ENCODE results near the gene TMEM237.
"Not testable (repeated sequence)": the region's sequence is repeated elsewhere in the genome, so short reads cannot be mapped to it uniquely, and the experiment has no call there.

Gene TMEM237

GRCh38 chr2:201643216-201643890 lies at the start of gene TMEM237:
TMEM237 (minus strand) TSS chr2:201643503; CDS start chr2:201643400, 103 bp downstream.
- in situ Hi-C loops (cut with MboI; ENCODE audit: low sequenced_read_pairs) = no loop called here

GRCh38 chr2:201685156-201685555 lies 41.9 kb upstream of the TMEM237 start:
- in situ Hi-C loops (cut with MboI; ENCODE audit: low sequenced_read_pairs) = no loop called here

DNA sequence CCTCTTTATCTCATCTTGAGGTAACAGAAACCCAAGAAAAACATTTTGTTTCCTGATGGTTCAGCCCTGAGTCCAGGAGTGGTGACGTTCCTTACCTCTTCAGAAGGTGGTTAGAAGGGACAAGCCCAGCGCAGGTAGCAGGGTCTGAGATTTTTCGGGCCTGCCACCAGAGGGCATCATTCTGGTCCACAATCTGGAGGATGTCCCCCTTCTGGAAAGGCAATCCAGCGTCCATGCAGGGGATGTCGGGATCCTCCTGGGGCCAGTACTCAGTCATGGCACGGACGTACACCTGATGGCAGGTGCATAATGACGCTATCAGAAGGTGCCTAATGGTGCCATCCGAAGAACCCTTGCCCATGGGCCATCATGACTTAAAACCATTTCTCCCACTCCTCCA lies 37.4 kb upstream of the TMEM237 start:
- in situ Hi-C loops (cut with MboI; ENCODE audit: low sequenced_read_pairs) = no loop called here

DNA sequence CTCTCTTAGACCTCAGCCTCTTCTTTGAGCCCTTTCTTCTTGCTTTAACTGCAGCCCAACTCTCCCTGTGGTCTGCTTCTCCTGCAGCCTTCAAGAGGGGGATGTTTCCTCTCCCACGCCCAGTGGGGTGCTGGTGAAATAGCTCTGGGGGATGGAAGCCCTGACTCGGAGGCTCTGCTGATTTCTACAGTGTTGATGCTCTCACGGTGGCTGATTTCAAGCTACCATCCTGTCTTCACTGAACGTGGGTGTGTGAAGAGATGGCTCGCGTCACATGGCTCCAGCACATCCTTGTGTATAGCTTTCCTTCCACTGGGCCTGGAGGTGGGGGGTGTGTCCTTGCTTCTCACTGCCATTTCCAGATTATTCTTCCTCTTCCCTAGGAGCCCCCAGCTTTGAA lies 35.1 kb upstream of the TMEM237 start:
- in situ Hi-C loops (cut with MboI; ENCODE audit: low sequenced_read_pairs) = no loop called here

- in situ Hi-C loops (cut with MboI; ENCODE audit: low sequenced_read_pairs) = no loop called here
Observed at GRCh38 chr2:201675454-201675853, 32.2 kb upstream of the TMEM237 start.

GRCh38 chr2:201674794-201675193 lies 31.5 kb upstream of the TMEM237 start:
- in situ Hi-C loops (cut with MboI; ENCODE audit: low sequenced_read_pairs) = no loop called here

DNA sequence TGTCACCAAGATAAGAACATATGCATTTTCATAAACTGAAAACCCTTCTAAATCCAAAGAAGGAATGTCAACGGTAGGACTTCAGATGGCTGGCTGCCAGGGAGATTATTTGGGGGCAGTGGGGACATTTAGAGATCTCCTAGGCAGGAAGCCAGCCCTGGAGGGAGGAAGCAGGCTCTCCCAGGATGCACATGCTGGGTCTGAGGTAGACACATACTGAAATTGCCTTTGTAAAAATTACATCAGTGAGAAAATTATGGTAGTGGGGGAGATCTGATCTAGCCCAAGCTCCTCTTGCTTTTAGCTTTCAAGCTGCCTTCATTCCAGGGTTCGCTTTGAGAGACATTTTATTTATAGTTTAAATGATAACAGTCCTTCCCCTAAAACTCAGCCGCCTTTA lies 31.0 kb upstream of the TMEM237 start:
- in situ Hi-C loops (cut with MboI; ENCODE audit: low sequenced_read_pairs) = no loop called here

DNA sequence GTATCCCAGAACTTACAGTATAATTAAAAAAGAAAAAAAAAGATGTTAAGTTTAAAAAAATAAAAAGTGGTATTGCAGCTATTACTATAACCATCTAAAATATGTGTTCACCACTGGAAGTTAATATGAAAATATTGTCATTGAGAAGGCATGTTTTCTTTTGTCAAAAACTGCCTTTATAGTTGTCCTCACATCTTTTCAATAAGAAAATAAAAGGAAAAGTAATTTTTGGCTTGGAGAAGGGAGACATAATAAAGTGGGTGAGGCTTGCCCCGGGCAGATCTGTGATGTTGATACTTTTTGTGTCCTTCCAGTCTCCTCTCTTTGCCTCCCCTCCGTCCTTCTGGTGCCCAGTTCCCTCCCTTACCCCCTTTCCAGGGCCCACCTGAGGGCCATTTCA lies 30.2 kb upstream of the TMEM237 start:
- in situ Hi-C loops (cut with MboI; ENCODE audit: low sequenced_read_pairs) = no loop called here

GRCh38 chr2:201671205-201671604 lies 27.9 kb upstream of the TMEM237 start:
- in situ Hi-C loops (cut with MboI; ENCODE audit: low sequenced_read_pairs) = not testable (repeated sequence)

GRCh38 chr2:201669865-201670264 lies 26.6 kb upstream of the TMEM237 start:
- in situ Hi-C loops (cut with MboI; ENCODE audit: low sequenced_read_pairs) = no loop called here

- in situ Hi-C loops (cut with MboI; ENCODE audit: low sequenced_read_pairs) = no loop called here
Observed at GRCh38 chr2:201668402-201668910, 25.2 kb upstream of the TMEM237 start.

DNA sequence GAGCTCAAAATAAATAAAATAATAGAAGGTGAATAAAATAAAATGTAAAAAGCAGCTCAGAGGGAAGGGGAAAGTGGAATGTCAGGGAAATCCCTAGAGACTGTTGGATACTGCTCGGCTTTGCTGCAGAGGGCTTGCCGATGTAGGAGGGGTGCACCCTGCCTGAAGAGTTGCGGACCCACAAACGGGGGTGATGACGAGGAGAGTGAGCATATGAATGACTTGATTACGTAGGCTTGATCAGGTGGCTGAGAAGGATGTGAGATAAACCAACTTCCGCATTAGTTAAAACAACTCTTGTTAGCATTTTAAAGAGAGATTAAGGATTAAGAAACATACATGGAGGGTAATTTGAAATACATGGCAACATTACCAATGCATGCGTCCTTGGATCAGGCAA lies 21.0 kb upstream of the TMEM237 start:
- in situ Hi-C loops (cut with MboI; ENCODE audit: low sequenced_read_pairs) = no loop called here

DNA sequence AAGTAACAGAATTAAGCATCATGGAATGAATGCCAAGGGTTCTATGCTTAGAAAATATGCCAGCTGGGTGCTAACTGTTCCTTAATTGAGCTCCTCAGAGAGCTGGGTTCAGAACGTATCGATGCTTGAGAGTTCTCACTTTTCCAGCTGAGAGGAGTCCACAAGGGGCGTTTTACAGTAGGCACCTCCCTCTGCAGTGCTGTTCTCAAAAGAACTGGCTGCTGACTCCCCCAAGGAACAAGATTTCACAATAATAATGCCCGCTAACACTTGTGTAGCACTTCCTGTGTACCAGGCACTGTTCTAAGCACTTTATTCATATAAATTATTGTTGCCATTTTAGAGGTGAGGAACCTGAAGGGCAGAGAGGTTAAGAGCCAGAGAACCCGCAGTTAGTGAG lies 18.1 kb upstream of the TMEM237 start:
- in situ Hi-C loops (cut with MboI; ENCODE audit: low sequenced_read_pairs) = no loop called here

- in situ Hi-C loops (cut with MboI; ENCODE audit: low sequenced_read_pairs) = no loop called here
Observed at GRCh38 chr2:201660293-201660895, 17.1 kb upstream of the TMEM237 start.

GRCh38 chr2:201656740-201657139 lies 13.4 kb upstream of the TMEM237 start:
- in situ Hi-C loops (cut with MboI; ENCODE audit: low sequenced_read_pairs) = no loop called here

- in situ Hi-C loops (cut with MboI; ENCODE audit: low sequenced_read_pairs) = no loop called here
Observed at GRCh38 chr2:201656102-201656501, 12.8 kb upstream of the TMEM237 start.

DNA sequence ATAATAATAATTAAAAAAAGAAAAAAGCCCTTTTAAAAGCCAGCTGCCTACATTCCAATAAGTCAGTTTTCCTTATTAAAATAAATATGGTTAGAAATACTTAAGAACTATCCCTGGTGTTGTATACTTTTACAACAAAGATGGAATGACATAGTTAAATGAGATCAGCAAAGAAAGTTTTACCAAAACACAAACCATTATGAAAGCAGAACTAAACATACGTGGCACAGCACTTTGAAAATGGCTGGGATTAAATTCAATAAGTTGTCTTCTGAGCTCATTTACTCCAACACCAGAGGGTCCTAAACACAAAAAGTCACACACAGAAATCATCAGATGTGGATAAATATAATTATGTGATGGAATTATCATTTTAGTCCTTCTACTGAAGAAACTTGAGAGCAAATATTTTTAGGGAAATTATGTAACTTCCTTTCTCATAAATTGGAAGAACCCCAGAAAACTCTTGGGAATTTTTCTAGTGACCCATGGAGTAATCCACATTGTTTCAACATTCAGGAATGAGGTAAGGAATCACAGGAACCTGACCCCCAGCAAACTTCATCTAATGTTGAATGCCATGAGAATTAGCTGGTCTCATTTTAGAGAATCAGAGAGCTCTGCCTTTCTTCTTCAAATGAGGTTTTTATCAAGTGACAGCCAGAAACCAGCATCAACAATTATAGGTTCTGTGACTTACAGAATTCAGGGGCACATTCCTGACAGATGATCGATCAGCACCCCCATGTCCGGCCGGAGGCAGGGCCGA lies 11.5 kb upstream of the TMEM237 start:
- in situ Hi-C loops (cut with MboI; ENCODE audit: low sequenced_read_pairs) = no loop called here

DNA sequence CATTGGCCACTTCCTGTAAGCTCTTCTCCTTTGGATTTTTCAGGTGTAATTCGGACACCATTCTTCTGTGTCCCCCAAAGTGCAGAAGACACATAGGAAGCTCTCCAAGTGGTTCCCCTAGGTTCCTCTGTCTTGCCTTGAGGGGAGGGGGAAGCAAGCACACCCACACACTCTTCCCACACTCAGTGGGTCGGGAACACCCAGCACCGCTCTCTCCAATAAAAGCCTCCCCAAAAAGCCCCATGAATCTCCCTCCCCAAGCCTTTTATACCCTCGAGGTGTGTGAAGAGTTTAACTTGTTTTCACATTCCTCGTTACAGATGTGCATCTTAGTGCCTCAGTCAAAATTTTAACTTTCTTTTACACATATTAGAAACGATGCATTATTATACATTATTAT lies 9.9 kb upstream of the TMEM237 start:
- in situ Hi-C loops (cut with MboI; ENCODE audit: low sequenced_read_pairs) = no loop called here

DNA sequence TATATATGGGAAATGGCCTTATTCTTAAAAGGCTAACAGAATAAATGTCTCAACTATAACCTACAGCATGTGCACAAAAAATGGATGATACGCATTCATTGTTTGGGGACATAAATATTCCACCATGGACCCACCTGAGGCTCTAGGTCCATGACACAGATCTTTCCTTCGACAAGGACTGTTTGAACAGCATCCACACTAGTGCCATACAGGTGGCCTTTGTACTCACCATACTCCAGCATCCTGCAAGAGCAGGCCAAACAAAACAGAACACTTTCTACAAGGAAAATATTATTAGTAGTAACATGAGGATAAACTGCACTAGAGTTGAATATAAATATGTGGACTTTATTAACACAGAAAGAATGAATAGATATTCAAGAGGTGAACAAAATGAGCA lies 6.1 kb upstream of the TMEM237 start:
- in situ Hi-C loops (cut with MboI; ENCODE audit: low sequenced_read_pairs) = no loop called here

GRCh38 chr2:201647431-201647830 lies 4.1 kb upstream of the TMEM237 start:
- in situ Hi-C loops (cut with MboI; ENCODE audit: low sequenced_read_pairs) = no loop called here

GRCh38 chr2:201644001-201644400 lies 698 bp upstream of the TMEM237 start:
- in situ Hi-C loops (cut with MboI; ENCODE audit: low sequenced_read_pairs) = no loop called here
